Pancreas (tissue), 10 donors: ENCODE measurements around the gene TRRAP. TPM values are rescaled to one million over a fixed set of nuclear protein-coding genes. Genes with fewer than 3 reads are reported as not detected.

Source experiments
- ATAC-seq, 4 donors: fragments of 200-7000 bp; cut with Tn5 transposase; one replicate each; pipeline versions ENCODE4 v1.8.0 to v1.9.1; 2020; ENCODE audit warnings: mild to moderate bottlenecking in 4 of 4, moderate library complexity in 4 of 4
- DNase-seq, 6 donors: peaks; one replicate each; pipeline ENCODE4 v3.0.0-alpha.2; 2020
- FAIRE-seq: peaks from 2 replicates; lab custom pipeline; 2012; peaks lifted over from hg19 to GRCh38; lab: Jason Lieb, UNC
- H3K27ac ChIP-seq, 4 donors: fragments of 200-600 bp; sonication (generic); 1 replicate in 3 of 4; 2 replicates in 1 of 4; pipeline versions ENCODE4 v1.5.0 to v1.8.0; 2020
- H3K27me3 ChIP-seq, 4 donors: fragments of 200-600 bp; one replicate each; pipeline ENCODE4 v1.8.0; 2021
- H3K36me3 ChIP-seq, 3 donors: fragments of 200-600 bp; sonication (generic) in 1 of 3; one replicate each; pipeline versions ENCODE4 v1.5.0 to v1.8.0; 2020 to 2021
- H3K4me1 ChIP-seq, 3 donors: fragments of 200-600 bp; one replicate each; pipeline ENCODE4 v1.8.0; 2021
- H3K4me3 ChIP-seq, 4 donors: fragments of 200-600 bp; sonication (generic) in 2 of 4; one replicate each; pipeline versions ENCODE4 v1.5.0 to v1.8.0; 2020 to 2021
- H3K9me3 ChIP-seq, 4 donors: fragments of 200-600 bp; one replicate each; pipeline ENCODE4 v1.8.0; 2021
- CTCF ChIP-seq, 4 donors: fragments of 200-600 bp; sonication (generic) in 3 of 4; IDR thresholded peaks; one replicate each; pipeline versions ENCODE4 v1.5.0 to v1.8.0; 2021; ENCODE audit warnings: antibody characterized with exemption in 4 of 4
- WGBS, 2 donors: extraction: QIAGEN DNeasy Blood & Tissue Kit; methylation state at CpG; one replicate each; pipeline ENCODE4 v1.1.7; 2013; 5-methylcytosine and 5-hydroxymethylcytosine counted together
- intact Hi-C, 3 donors: fragments of 100-400 bp; cut with DNase I; formaldehyde crosslinking; loops; one replicate each; pipeline versions ENCODE4 v1.11.1 to v1.14.2; 2022
- polyA plus RNA-seq, 2 donors: library from polyadenylated mRNA; stranded (reverse); fragments of 200-250 nt; gene quantifications; one replicate each; pipeline ENCODE4 v1.2.3, GENCODE V29; 2013
- total RNA-seq, 6 donors: library from RNA; stranded (reverse); fragmentation: NEBNext Ultra II Directional in 4 of 6; extraction: Animal tissue kit (Norgen Biotek cat#: 25700) in 4 of 6; gene quantifications; one replicate each; pipeline versions ENCODE4 v1.2.1 to v1.2.4, GENCODE V29; 2021 to 2023
- donor health status: healthy with polysubstance abuse.
- donor health status: DM: no; HTN: no; CAD: no; lungs with moderate emphysema.
- donor health status: DM: no; HTN: no; CAD: no.
- donor health status: control.
- donor health status: control.
- donor health status: Bipolar disorder and iron deficiency.
- donor health status: DM: yes; HTN: yes; CAD: no.
- donor health status: DM: no; HTN: no; CAD: no.
- donor health status: DM: no; HTN: no; CAD: no.
- donor health status: DM: yes; HTN: yes; CAD: no.

TRRAP gene
- total and polyA plus RNA-seq, 8 donors: 10.2 to 25.1 (median 15.6) TPM

DNA sequence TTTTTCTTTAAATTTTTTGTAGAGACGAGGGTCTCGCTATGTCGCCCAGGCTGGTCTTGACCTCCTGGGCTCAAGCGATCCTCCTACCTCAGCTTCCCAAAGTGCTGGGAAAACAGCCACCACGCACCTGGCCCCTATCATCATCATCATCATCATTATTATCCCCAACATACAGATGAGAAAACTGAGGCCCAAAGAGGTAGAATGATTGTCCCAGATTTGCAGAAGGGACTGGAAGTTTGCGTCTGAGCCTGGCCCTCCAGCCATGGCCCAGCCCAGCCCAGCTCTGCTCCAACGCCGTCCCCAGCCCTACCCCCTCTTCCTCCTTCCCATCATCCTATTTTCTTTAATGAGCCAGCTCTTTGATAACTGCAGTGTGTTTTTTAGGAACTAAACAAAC is 43.4 kb upstream of the TRRAP start:
- no peak overlapping the region for H3K27ac ChIP-seq
- H3K27me3 ChIP-seq: no peaks in the 10 kb centered on the region
- H3K36me3 ChIP-seq: no peaks in the 10 kb centered on the region
- intact Hi-C loops: loop anchor here in 2 of 3 donors (5.0 to 10.0 kb wide), 2 partner anchors 88 to 90 kb away; no protein-coding TSS in a partner anchor
- H3K4me3 ChIP-seq: no peak overlapping the region
- WGBS, 2 donors: 60 to 72% methylated on average over 8 of the region's 8 CpGs
- FAIRE-seq (no peak), ATAC-seq (no peak), DNase-seq (no peak)
- H3K9me3 ChIP-seq: no peaks in the 10 kb centered on the region
- no peaks in the 10 kb centered on the region for H3K4me1 ChIP-seq
- no peak for TF ChIP-seq CTCF (IDR thresholded peaks at IDR 0.05)

DNA sequence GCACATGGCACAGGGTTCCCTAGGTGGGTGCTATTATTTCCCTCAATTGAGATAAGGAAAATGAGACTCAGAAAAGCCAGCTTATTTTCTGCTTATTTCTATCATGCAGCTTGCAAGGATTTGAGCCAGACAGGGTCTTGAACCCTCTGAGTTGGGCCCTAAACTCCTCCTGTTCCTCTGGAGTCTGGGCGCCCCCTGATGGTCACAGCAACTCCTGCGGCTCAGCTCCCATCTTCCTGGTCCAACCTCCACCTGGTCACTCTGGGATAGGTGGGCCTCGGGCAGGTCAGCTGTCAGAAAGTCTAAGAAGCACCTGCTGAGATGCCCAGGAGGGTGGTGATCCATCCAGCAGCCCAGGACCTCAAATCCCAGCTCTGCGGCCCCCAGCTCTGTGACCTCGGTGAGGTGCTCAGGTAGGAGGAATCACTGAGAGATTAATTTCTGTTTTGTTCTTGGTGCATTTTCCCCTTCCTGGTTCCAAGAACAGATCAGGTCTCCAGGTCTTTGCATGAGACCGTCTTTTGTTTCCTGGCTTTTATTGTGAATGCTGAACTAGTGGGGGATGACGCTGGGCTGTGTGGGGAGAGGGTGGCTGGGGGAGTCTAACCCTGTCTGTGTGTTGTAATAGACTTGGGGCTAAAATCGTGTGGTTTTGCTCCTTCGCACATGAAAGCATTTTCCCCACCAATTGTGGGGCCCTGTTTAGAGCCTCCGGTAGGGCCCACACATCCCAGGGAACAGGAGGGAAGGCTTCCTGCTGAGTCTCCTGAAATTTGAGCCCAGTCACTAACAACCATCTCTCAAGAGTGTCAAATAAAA is 41.3 kb upstream of the TRRAP start:
- intact Hi-C loops: loop anchor here in 2 of 3 donors (5.0 to 10.0 kb wide), 2 partner anchors 90 to 92 kb away; no protein-coding TSS in a partner anchor
- no peak for FAIRE-seq
- Histone ChIP-seq H3K27ac (no peak overlapping the region), H3K9me3 (no peaks in the 10 kb centered on the region), H3K4me3 (no peak overlapping the region), H3K27me3 (no peaks in the 10 kb centered on the region), H3K4me1 (peaks cover 0 to 6% (median 0%) of the 10 kb centered on the region in 3 donors), H3K36me3 (no peaks in the 10 kb centered on the region)
- peak in 2 of 4 donors; percentile 22 to 29 for ATAC-seq
- TF ChIP-seq CTCF (IDR thresholded peaks at IDR 0.05): peak in 3 of 4 donors; percentile 20 to 37 (median 30)
- 33 to 48% methylated on average over 10 of the region's 10 CpGs for WGBS, 2 donors
- peak in 2 of 6 donors; percentile 29 to 71 for DNase-seq

DNA sequence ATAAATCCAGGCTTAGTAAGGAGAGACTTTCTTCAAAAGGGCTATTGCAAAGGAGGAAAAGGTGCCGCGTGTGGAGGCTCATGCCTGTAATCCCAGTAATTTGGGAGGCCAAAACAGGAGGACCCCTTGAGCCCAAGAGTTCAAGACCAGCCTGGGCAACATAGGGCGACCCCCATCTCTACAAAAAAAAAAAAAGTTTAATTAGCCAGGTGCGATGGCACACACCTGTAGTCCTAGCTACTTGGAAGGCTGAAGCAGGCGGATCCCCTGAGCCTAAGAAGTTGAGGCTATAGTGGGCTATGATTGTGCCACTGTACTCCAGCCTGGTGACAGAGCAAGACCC is 40.7 kb upstream of the TRRAP start:
- no peak for ATAC-seq
- WGBS, 2 donors: 63 to 72% methylated on average over 5 of the region's 5 CpGs
- intact Hi-C loops: loop anchor here in 2 of 3 donors (5.0 to 10.0 kb wide), 2 partner anchors 90 to 93 kb away; no protein-coding TSS in a partner anchor

GRCh38 chr7:98840096-98840495 is 38.2 kb upstream of the TRRAP start:
- Histone ChIP-seq H3K9me3 (no peaks in the 10 kb centered on the region), H3K36me3 (no peaks in the 10 kb centered on the region), H3K27me3 (no peaks in the 10 kb centered on the region), H3K4me3 (no peak overlapping the region), H3K4me1 (peaks cover 0 to 6% (median 0%) of the 10 kb centered on the region in 3 donors), H3K27ac (no peak overlapping the region)
- TF ChIP-seq CTCF (IDR thresholded peaks at IDR 0.05): no peak
- DNase-seq: no peak
- FAIRE-seq: no peak
- no peak for ATAC-seq
- intact Hi-C loops: loop anchor here (5.0 to 10.0 kb wide), 3 partner anchors 403 to 408 kb away; no protein-coding TSS in a partner anchor
- WGBS, 2 donors: 76 to 80% methylated on average over 11 of the region's 11 CpGs

More for the DNA sequence above, 40.7 kb upstream of the TRRAP start:
- Histone ChIP-seq H3K4me1 (peaks cover 0 to 6% (median 0%) of the 10 kb centered on the region in 3 donors), H3K4me3 (no peak overlapping the region), H3K27ac (no peak overlapping the region), H3K9me3 (no peaks in the 10 kb centered on the region), H3K36me3 (no peaks in the 10 kb centered on the region), H3K27me3 (no peaks in the 10 kb centered on the region)
- FAIRE-seq (no peak), DNase-seq (no peak)
- no peak for TF ChIP-seq CTCF (IDR thresholded peaks at IDR 0.05)
